ENCODE results near the gene HID1. TPM values are rescaled to one million over a fixed set of nuclear protein-coding genes. Genes with fewer than 3 reads are reported as not detected.

HID1 gene
- total RNA-seq, 1 experiment from 2014 or later = 12.7 TPM

DNA sequence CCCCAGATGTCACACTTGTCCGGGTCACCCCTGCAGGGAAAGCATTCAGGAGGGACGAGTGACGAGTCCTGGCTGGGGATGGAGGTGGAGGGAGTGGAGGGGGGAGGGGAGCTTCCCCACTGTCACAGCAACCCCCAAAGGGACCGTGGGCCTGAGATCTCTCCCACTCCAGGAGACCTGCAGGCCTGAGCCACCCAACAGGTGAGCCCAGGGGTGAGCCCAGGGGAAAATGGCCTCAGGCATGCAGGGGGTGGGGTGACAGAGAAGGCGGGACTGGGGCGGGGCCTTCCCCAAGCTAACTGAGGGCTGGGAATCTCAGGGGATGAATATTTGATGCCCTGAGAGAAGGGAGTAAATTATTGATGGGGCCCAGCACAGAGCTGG is 51.9 kb downstream of the HID1 start:
- WGBS (ENCODE audit: extremely low coverage, insufficient read length, low lambda C conversion rate) = no CpG with 5 or more reads among the region's 6 CpGs
- Mint-ChIP-seq H3K27ac (no peak overlapping the region), H3K4me3 (peak overlapping the region in 1 of 2 experiments; percentile 50; a peak in 1 of 5 replicates), H3K27me3 (ENCODE audit: low read depth) (peaks cover 57% of the 10 kb centered on the region), H3K36me3 (ENCODE audit: insufficient read depth in 1 of 3, low read depth in 3 of 3) (no peaks in the 10 kb centered on the region; a peak in 1 of 7 replicates), H3K4me1 (peaks cover 18 to 42% of the 10 kb centered on the region in 2 experiments), H3K9me3 (peaks cover 0 to 5% of the 10 kb centered on the region in 2 experiments; a peak in 1 of 5 replicates)
- Histone ChIP-seq H3T11ph (ENCODE audit: low read length) (no peak overlapping the region), H3K9me3 (ENCODE audit: control insufficient read depth, low read depth, low read length) (no peaks in the 10 kb centered on the region), H2BK20ac (ENCODE audit: low read depth, low read length, poor library complexity, severe bottlenecking) (no peak overlapping the region), H3K56ac (ENCODE audit: insufficient read length, low read depth, low read length) (no peak overlapping the region), H4K20me1 (ENCODE audit: control insufficient read depth, insufficient read depth, insufficient read length) (no peaks in the 10 kb centered on the region), H4K5ac (ENCODE audit: insufficient read length, low read depth, low read length) (no peak overlapping the region), H2BK5ac (ENCODE audit: insufficient read length, low read length) (no peak overlapping the region), H2AK5ac (ENCODE audit: insufficient read length, low read length) (no peak overlapping the region), H3K27ac (ENCODE audit: insufficient read length, low read depth, low read length) (no peak overlapping the region), H3K18ac (ENCODE audit: insufficient read length, low read depth, low read length) (no peak overlapping the region), H4K91ac (ENCODE audit: insufficient read length, low read depth, low read length) (no peak overlapping the region), H2BK120ac (ENCODE audit: low read depth, low read length, poor library complexity, severe bottlenecking) (no peak overlapping the region), H3K4me2 (ENCODE audit: insufficient read depth, insufficient read length, low read length) (no peak overlapping the region), H2BK15ac (ENCODE audit: low read depth, low read length) (no peak overlapping the region), H4K8ac (replicated peaks; ENCODE audit: insufficient read length, low read depth, low read length) (no peak overlapping the region), H3K23me2 (ENCODE audit: insufficient read length, low read depth, low read length, poor library complexity, severe bottlenecking) (peaks cover 5% of the 10 kb centered on the region), H3K4ac (ENCODE audit: low read depth, low read length) (no peak overlapping the region), H2AFZ (ENCODE audit: low read length) (no peak overlapping the region), H3K79me2 (ENCODE audit: insufficient read depth, low read length) (no peaks in the 10 kb centered on the region), H3K9ac (ENCODE audit: extremely low read depth, insufficient read length, low read length) (no peak overlapping the region), H3K23ac (ENCODE audit: insufficient read length, low read depth, low read length) (no peak overlapping the region), H2BK12ac (ENCODE audit: insufficient read length, low read depth, low read length) (no peak overlapping the region), H3K4me1 (ENCODE audit: insufficient read depth, low read length) (no peaks in the 10 kb centered on the region), H3K14ac (ENCODE audit: insufficient read depth, low read length) (no peak overlapping the region), H3K27me3 (ENCODE audit: insufficient read depth, low read length) (peaks cover 32% of the 10 kb centered on the region), H3K79me1 (ENCODE audit: insufficient read depth, low read depth, low read length, poor library complexity, severe bottlenecking) (no peaks in the 10 kb centered on the region)
- TF ChIP-seq, protein P1, sequence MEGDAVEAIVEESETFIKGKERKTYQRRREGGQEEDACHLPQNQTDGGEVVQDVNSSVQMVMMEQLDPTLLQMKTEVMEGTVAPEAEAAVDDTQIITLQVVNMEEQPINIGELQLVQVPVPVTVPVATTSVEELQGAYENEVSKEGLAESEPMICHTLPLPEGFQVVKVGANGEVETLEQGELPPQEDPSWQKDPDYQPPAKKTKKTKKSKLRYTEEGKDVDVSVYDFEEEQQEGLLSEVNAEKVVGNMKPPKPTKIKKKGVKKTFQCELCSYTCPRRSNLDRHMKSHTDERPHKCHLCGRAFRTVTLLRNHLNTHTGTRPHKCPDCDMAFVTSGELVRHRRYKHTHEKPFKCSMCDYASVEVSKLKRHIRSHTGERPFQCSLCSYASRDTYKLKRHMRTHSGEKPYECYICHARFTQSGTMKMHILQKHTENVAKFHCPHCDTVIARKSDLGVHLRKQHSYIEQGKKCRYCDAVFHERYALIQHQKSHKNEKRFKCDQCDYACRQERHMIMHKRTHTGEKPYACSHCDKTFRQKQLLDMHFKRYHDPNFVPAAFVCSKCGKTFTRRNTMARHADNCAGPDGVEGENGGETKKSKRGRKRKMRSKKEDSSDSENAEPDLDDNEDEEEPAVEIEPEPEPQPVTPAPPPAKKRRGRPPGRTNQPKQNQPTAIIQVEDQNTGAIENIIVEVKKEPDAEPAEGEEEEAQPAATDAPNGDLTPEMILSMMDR (conservative IDR thresholded peaks at IDR 0.05) = no peak
- no peak for DNase-seq

Measured in H9 (cell line).